ENCODE data around the gene LCN2.

DNA sequence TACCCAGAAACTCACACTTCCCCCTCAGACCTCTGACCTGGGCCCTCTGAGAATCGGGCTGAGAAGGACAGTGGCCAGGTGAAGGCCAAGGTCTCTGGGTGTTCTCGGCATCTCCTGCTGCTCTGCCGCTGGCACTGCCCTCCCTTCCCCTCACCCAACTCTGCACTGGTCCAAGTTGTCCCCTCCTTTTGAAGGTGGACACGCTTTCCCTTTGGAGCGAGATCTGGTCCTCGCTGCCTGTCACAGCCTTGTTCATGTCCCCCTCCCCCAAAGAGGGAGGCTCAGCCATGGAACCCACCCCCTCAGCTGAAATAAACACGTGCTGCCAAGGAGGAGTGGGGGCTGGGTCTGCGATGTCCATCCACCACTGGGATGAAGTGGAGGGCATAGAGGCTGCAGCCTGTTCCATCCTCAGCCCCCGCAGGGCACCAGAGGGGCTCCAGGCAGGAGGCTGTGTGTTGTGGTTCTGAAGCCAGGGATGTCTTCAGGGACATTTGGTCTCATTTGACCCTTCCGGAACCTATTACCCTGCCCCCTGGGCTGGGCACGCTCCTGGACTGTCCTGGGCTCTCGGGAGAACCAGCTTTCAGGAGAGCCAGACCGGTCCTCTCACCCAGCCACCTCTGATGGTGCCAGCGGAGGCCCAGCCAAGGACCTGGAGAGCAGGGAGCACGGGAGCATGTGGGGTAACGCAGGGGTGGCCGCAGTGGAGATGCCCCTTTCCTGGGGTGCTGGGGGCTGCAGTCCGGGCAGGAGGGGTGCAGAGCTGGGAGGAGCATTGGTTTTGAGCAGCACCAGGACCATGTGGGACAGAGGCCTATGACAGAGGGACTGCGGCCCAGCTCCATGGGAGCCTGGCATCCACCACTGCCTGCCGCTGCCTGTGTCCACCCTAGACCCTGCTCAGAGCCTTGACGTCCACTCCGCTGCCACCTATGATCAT is 4.7 kb upstream of the LCN2 start:
- TF ChIP-seq CTCF (IDR thresholded peaks at IDR 0.05) (no peak), POLR2A (IDR thresholded peaks at IDR 0.05) (no peak)

Data from adrenal gland (tissue), 5 donors.